Prostate gland (tissue), 2 donors: ENCODE measurements around the gene FAM168A. TPM values are rescaled to one million over a fixed set of nuclear protein-coding genes. Genes with fewer than 3 reads are reported as not detected.
"Not testable (repeated sequence)": the region's sequence is repeated elsewhere in the genome, so short reads cannot be mapped to it uniquely, and the experiment has no call there.

ENCODE experiments used
- DNase-seq: peaks from one replicate; pipeline ENCODE4 v3.0.0-alpha.2; 2019; ENCODE audit warnings: low spot score
- H3K27ac ChIP-seq, 2 donors: fragments of 200-600 bp; sonication (generic); 2 replicates each; pipeline ENCODE4 v1.5.1; 2017 to 2019
- H3K27me3 ChIP-seq: fragments of 200-600 bp; sonication (generic); replicated peaks from 2 replicates; pipeline ENCODE4 v1.5.1; 2019; ENCODE audit not compliant: insufficient read depth
- H3K36me3 ChIP-seq, 2 donors: fragments of 200-600 bp; sonication (generic); 1 replicate in 1 of 2; 2 replicates in 1 of 2; pipeline versions ENCODE4 v1.5.1 to v1.8.1; 2017 to 2019
- H3K4me1 ChIP-seq: fragments of 200-600 bp; sonication (generic); replicated peaks from 2 replicates; pipeline ENCODE4 v1.5.1; 2019
- H3K4me3 ChIP-seq, 2 donors: fragments of 200-600 bp; sonication (generic); 2 replicates each; pipeline ENCODE4 v1.5.1; 2017 to 2019
- H3K9me3 ChIP-seq: fragments of 200-600 bp; sonication (generic); 2 replicates; pipeline ENCODE4 v1.5.1; 2017
- POLR2A ChIP-seq: fragments of 450-650 bp; IDR thresholded peaks from one replicate; pipeline ENCODE4 v1.6.1; 2016; ENCODE audit warnings: antibody characterized with exemption, mild to moderate bottlenecking
- POLR2AphosphoS5 ChIP-seq: sonication (generic); formaldehyde crosslinking; IDR thresholded peaks from one replicate; pipeline ENCODE4 v1.6.1; 2017; ENCODE audit warnings: antibody characterized with exemption
- WGBS: methylation state at CpG from one replicate; pipeline ENCODE4 v1.1.5; 2018; 5-methylcytosine and 5-hydroxymethylcytosine counted together
- intact Hi-C: fragments of 100-400 bp; cut with DNase I; formaldehyde crosslinking; loops from one replicate; pipeline ENCODE4 v1.14.2; 2022
- total RNA-seq, 2 donors: library from RNA; depleted of rRNA; stranded (reverse); fragments of >200 nt; gene quantifications; one replicate each; pipeline ENCODE4 v1.1.0, GENCODE V29; 2016
- TF ChIP-seq, protein P1 (sequence below), 4 experiments: fragments of 200-600 bp in 2 of 4; fragments of 450-650 bp in 2 of 4; sonication (generic) in 2 of 4; IDR thresholded peaks; 1 replicate in 3 of 4; 2 replicates in 1 of 4; pipeline ENCODE4 v1.5.1; 2016 to 2019; ENCODE audit warnings: antibody characterized with exemption in 4 of 4, mild to moderate bottlenecking in 2 of 4, moderate library complexity in 2 of 4

Gene FAM168A
- total RNA-seq, 2 donors from 2014 or later: 27.3 to 38.3 TPM

- intact Hi-C loops: no loop called here
Observed at GRCh38 chr11:73579641-73580434, 18.1 kb downstream of the FAM168A start.

GRCh38 chr11:73578592-73579185 lies 19.2 kb downstream of the FAM168A start:
- H3K27ac ChIP-seq: no peak overlapping the region
- no peaks in the 10 kb centered on the region for H3K4me1 ChIP-seq
- H3K4me3 ChIP-seq: no peak overlapping the region
- DNase-seq: no peak
- H3K36me3 ChIP-seq: no peaks in the 10 kb centered on the region
- no peaks in the 10 kb centered on the region for H3K27me3 ChIP-seq
- TF ChIP-seq, protein P1, sequence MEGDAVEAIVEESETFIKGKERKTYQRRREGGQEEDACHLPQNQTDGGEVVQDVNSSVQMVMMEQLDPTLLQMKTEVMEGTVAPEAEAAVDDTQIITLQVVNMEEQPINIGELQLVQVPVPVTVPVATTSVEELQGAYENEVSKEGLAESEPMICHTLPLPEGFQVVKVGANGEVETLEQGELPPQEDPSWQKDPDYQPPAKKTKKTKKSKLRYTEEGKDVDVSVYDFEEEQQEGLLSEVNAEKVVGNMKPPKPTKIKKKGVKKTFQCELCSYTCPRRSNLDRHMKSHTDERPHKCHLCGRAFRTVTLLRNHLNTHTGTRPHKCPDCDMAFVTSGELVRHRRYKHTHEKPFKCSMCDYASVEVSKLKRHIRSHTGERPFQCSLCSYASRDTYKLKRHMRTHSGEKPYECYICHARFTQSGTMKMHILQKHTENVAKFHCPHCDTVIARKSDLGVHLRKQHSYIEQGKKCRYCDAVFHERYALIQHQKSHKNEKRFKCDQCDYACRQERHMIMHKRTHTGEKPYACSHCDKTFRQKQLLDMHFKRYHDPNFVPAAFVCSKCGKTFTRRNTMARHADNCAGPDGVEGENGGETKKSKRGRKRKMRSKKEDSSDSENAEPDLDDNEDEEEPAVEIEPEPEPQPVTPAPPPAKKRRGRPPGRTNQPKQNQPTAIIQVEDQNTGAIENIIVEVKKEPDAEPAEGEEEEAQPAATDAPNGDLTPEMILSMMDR (IDR thresholded peaks at IDR 0.05): no peak
- TF ChIP-seq POLR2A: no peak
- no peak for TF ChIP-seq POLR2AphosphoS5
- 21% methylated on average over 2 of the region's 2 CpGs for WGBS
- intact Hi-C loops: no loop called here
- no peaks in the 10 kb centered on the region for H3K9me3 ChIP-seq

More at GRCh38 chr11:73579641-73580434, 18.1 kb downstream of the FAM168A start:
- Histone ChIP-seq H3K4me3 (no peak overlapping the region), H3K9me3 (no peaks in the 10 kb centered on the region), H3K27ac (no peak overlapping the region), H3K4me1 (no peaks in the 10 kb centered on the region), H3K27me3 (no peaks in the 10 kb centered on the region), H3K36me3 (no peaks in the 10 kb centered on the region)
- no peak for TF ChIP-seq POLR2AphosphoS5
- TF ChIP-seq POLR2A: no peak
- TF ChIP-seq, protein P1 (IDR thresholded peaks at IDR 0.05): no peak
- no peak for DNase-seq
- 89% methylated on average over 8 of the region's 8 CpGs for WGBS

GRCh38 chr11:73577496-73577917 lies 20.4 kb downstream of the FAM168A start:
- WGBS: 77% methylated on average over 1 of the region's 1 CpG

GRCh38 chr11:73576185-73576614 lies 21.7 kb downstream of the FAM168A start:
- 75% methylated on average over 4 of the region's 4 CpGs for WGBS
- Histone ChIP-seq H3K27ac (no peak overlapping the region), H3K27me3 (no peaks in the 10 kb centered on the region), H3K4me1 (no peaks in the 10 kb centered on the region), H3K4me3 (no peak overlapping the region), H3K9me3 (no peaks in the 10 kb centered on the region), H3K36me3 (no peaks in the 10 kb centered on the region)
- TF ChIP-seq POLR2A (no peak), POLR2AphosphoS5 (no peak)
- TF ChIP-seq, protein P1 (IDR thresholded peaks at IDR 0.05): no peak
- intact Hi-C loops: no loop called here
- DNase-seq: no peak

More at GRCh38 chr11:73577496-73577917, 20.4 kb downstream of the FAM168A start:
- no peaks in the 10 kb centered on the region for H3K36me3 ChIP-seq
- H3K4me3 ChIP-seq: no peak overlapping the region
- H3K4me1 ChIP-seq: no peaks in the 10 kb centered on the region
- DNase-seq: no peak
- TF ChIP-seq POLR2A (no peak), POLR2AphosphoS5 (no peak)
- TF ChIP-seq, protein P1 (IDR thresholded peaks at IDR 0.05): no peak
- intact Hi-C loops: no loop called here
- H3K9me3 ChIP-seq: no peaks in the 10 kb centered on the region
- no peaks in the 10 kb centered on the region for H3K27me3 ChIP-seq
- no peak overlapping the region for H3K27ac ChIP-seq

DNA sequence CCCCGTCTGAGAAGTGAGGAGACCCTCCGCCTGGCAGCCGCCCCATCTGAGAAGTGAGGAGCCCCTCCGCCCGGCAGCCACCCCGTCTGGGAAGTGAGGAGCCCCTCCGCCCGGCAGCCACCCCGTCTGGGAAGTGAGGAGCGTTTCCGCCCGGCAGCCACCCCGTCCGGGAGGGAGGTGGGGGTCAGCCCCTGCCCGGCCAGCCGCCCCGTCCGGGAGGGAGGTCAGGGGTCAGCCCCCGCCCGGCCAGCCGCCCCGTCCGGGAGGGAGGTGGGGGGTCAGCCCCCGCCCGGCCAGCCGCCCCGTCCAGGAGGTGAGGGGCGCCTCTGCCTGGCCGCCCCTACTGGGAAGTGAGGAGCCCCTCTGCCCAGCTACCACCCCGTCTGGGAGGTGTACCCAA lies 25.9 kb downstream of the FAM168A start:
- intact Hi-C loops, H3K27me3 ChIP-seq, H3K4me1 ChIP-seq, H3K9me3 ChIP-seq, H3K27ac ChIP-seq, H3K36me3 ChIP-seq, DNase-seq, H3K4me3 ChIP-seq: not testable (repeated sequence)
- WGBS: 99% methylated on average over 14 of the region's 30 CpGs
